H1 (cell line): ENCODE measurements around the gene CENPP. TPM values are rescaled to one million over a fixed set of nuclear protein-coding genes. Genes with fewer than 3 reads are reported as not detected.

Experiments
- CTCF ChIA-PET: fragments of 300-600 bp; sonication (Branson Sonifier 250); formaldehyde crosslinking; loops from one replicate; lab custom pipeline; 2021; ENCODE audit not compliant: partially characterized antibody; lab: Charles Lee
- POLR2A ChIA-PET: fragments of 300-600 bp; sonication (Branson Sonifier 250); formaldehyde crosslinking; loops from one replicate; lab custom pipeline; 2021; ENCODE audit warnings: inconsistent platforms; ENCODE audit not compliant: partially characterized antibody; lab: Charles Lee
- DNase-seq, 2 experiments: peaks; one replicate each; pipeline versions ENCODE4 v3.0.0 to v3.0.0-alpha.2; 2010 to 2022; ENCODE audit warnings: low spot score in 2 of 2, low read depth in 1 of 2, mixed read lengths in 1 of 2
- FAIRE-seq: peaks from 2 replicates; lab custom pipeline; 2011; peaks lifted over from hg19 to GRCh38; lab: Jason Lieb, UNC
- H2AFZ ChIP-seq: 2 replicates; pipeline ENCODE4 v1.8.1; 2012; ENCODE audit warnings: low read length, inconsistent platforms
- H2AK5ac ChIP-seq: 2 replicates; pipeline ENCODE4 v1.6.1; 2013; ENCODE audit warnings: low read depth, low read length
- H2BK120ac ChIP-seq: replicated peaks from 2 replicates; pipeline ENCODE3; 2013; ENCODE audit warnings: low read depth, low read length, inconsistent platforms
- H2BK12ac ChIP-seq: 2 replicates; pipeline ENCODE4 v1.6.1; 2013; ENCODE audit warnings: low read depth, low read length
- H2BK15ac ChIP-seq: 2 replicates; pipeline ENCODE4 v1.6.1; 2013; ENCODE audit warnings: low read length
- H2BK20ac ChIP-seq: 2 replicates; pipeline ENCODE4 v1.6.1; 2013; ENCODE audit warnings: low read length
- H2BK5ac ChIP-seq: 2 replicates; pipeline ENCODE4 v1.6.1; 2013; ENCODE audit warnings: low read depth, low read length
- H3K14ac ChIP-seq: 2 replicates; pipeline ENCODE4 v1.6.1; 2013; ENCODE audit warnings: inconsistent platforms; ENCODE audit not compliant: insufficient read length
- H3K18ac ChIP-seq: 2 replicates; pipeline ENCODE4 v1.6.1; 2013; ENCODE audit warnings: low read length; ENCODE audit errors: extremely low read depth
- H3K23ac ChIP-seq: 2 replicates; pipeline ENCODE4 v1.6.1; 2013; ENCODE audit warnings: inconsistent platforms; ENCODE audit not compliant: insufficient read length
- H3K23me2 ChIP-seq: 2 replicates; pipeline ENCODE4 v1.6.1; 2013; ENCODE audit warnings: low read depth, low read length
- H3K27ac ChIP-seq: 2 replicates; pipeline ENCODE4 v1.6.1; 2011; ENCODE audit warnings: low read depth, low read length, inconsistent platforms
- H3K27me3 ChIP-seq, 4 experiments: replicated peaks in 1 of 4; 1 replicate in 1 of 4; 2 replicates in 3 of 4; pipeline versions ENCODE4 v1.6.1 to v1.8.1; 2011 to 2013; ENCODE audit warnings: low read length in 3 of 4, mild to moderate bottlenecking in 3 of 4, inconsistent platforms in 2 of 4, mixed read lengths in 2 of 4, moderate library complexity in 1 of 4; ENCODE audit not compliant: control insufficient read depth in 3 of 4, insufficient read depth in 3 of 4; ENCODE audit errors: extremely low read depth in 1 of 4
- H3K36me3 ChIP-seq, 4 experiments: 2 replicates each; pipeline versions ENCODE4 v1.6.1 to v1.8.1; 2011 to 2013; ENCODE audit warnings: mild to moderate bottlenecking in 4 of 4, low read length in 3 of 4, moderate library complexity in 2 of 4, control low read depth in 1 of 4, inconsistent platforms in 1 of 4; ENCODE audit not compliant: insufficient read depth in 4 of 4, control insufficient read depth in 2 of 4
- H3K4ac ChIP-seq: replicated peaks from 2 replicates; pipeline ENCODE3; 2013; ENCODE audit warnings: low read length, low read depth, mixed read lengths, inconsistent platforms; ENCODE audit not compliant: insufficient read length
- H3K4me1 ChIP-seq, 4 experiments: replicated peaks in 1 of 4; 1 replicate in 1 of 4; 2 replicates in 3 of 4; pipeline versions ENCODE4 v1.6.1 to v1.8.1; 2011 to 2013; ENCODE audit warnings: low read length in 3 of 4, inconsistent platforms in 2 of 4, mixed read lengths in 1 of 4; ENCODE audit not compliant: insufficient read depth in 4 of 4, control insufficient read depth in 3 of 4
- H3K4me2 ChIP-seq, 2 experiments: 2 replicates each; pipeline versions ENCODE4 v1.6.1 to v1.8.1; 2011 to 2013; ENCODE audit warnings: low read depth in 2 of 2, low read length in 2 of 2, control low read depth in 1 of 2, inconsistent platforms in 1 of 2, mild to moderate bottlenecking in 1 of 2; ENCODE audit not compliant: insufficient read depth in 1 of 2
- H3K4me3 ChIP-seq, 4 experiments: fragments of 200-600, 300-600 bp in 1 of 4; sonication (generic), shearing (Covaris generic), sonication (Bioruptor Twin) in 1 of 4; 2 replicates each; pipeline versions ENCODE4 v1.5.1 to v1.8.1; 2011 to 2016; ENCODE audit warnings: low read length in 4 of 4, low read depth in 3 of 4, control low read depth in 2 of 4, inconsistent platforms in 2 of 4, mild to moderate bottlenecking in 2 of 4, mixed read lengths in 1 of 4, moderate library complexity in 1 of 4; ENCODE audit not compliant: insufficient read depth in 2 of 4; ENCODE audit errors: extremely low read depth in 1 of 4
- H3K56ac ChIP-seq: replicated peaks from 2 replicates; pipeline ENCODE3; 2013; ENCODE audit warnings: low read depth, mild to moderate bottlenecking, mixed read lengths, low read length, inconsistent platforms; ENCODE audit not compliant: insufficient read length
- H3K79me1 ChIP-seq: 2 replicates; pipeline ENCODE4 v1.6.1; 2013; ENCODE audit warnings: low read depth, low read length, control low read depth
- H3K79me2 ChIP-seq, 2 experiments: 2 replicates each; pipeline versions ENCODE4 v1.6.1 to v1.8.1; 2012 to 2013; ENCODE audit warnings: low read length in 2 of 2, mild to moderate bottlenecking in 2 of 2, inconsistent platforms in 1 of 2; ENCODE audit not compliant: insufficient read depth in 2 of 2, control insufficient read depth in 1 of 2
- H3K9ac ChIP-seq, 4 experiments: replicated peaks in 1 of 4; 1 replicate in 1 of 4; 2 replicates in 3 of 4; pipeline versions ENCODE4 v1.6.1 to v1.8.1; 2011 to 2013; ENCODE audit warnings: low read depth in 3 of 4, low read length in 3 of 4, control low read depth in 2 of 4, mild to moderate bottlenecking in 2 of 4, moderate library complexity in 2 of 4, inconsistent platforms in 1 of 4; ENCODE audit errors: extremely low read depth in 1 of 4
- H3K9me3 ChIP-seq, 2 experiments: 2 replicates each; pipeline versions ENCODE4 v1.6.1 to v1.8.1; 2012 to 2013; ENCODE audit warnings: mild to moderate bottlenecking in 2 of 2, moderate library complexity in 2 of 2, control low read depth in 1 of 2, inconsistent platforms in 1 of 2, low read depth in 1 of 2, low read length in 1 of 2, mixed read lengths in 1 of 2; ENCODE audit not compliant: insufficient read depth in 2 of 2
- H4K20me1 ChIP-seq, 2 experiments: replicated peaks in 1 of 2; 2 replicates each; pipeline versions ENCODE3 to v1.8.1; 2011 to 2013; ENCODE audit warnings: inconsistent platforms in 2 of 2, low read length in 2 of 2, mild to moderate bottlenecking in 1 of 2; ENCODE audit not compliant: insufficient read depth in 2 of 2, control insufficient read depth in 1 of 2
- H4K5ac ChIP-seq: 2 replicates; pipeline ENCODE4 v1.6.1; 2013; ENCODE audit warnings: low read length, low read depth, mixed read lengths, inconsistent platforms; ENCODE audit not compliant: insufficient read length
- H4K8ac ChIP-seq: 2 replicates; pipeline ENCODE4 v1.8.0; 2013; ENCODE audit warnings: mild to moderate bottlenecking, moderate library complexity, low read length, inconsistent platforms; ENCODE audit not compliant: insufficient read depth; ENCODE audit errors: extremely low read depth
- H4K91ac ChIP-seq: replicated peaks from 2 replicates; pipeline ENCODE3; 2013; ENCODE audit warnings: low read length, mixed read lengths, inconsistent platforms; ENCODE audit not compliant: insufficient read length
- BACH1 ChIP-seq: IDR thresholded peaks from 2 replicates; pipeline ENCODE4 v1.6.1; 2012; ENCODE audit warnings: low read length, improper control_type of control experiment
- BCL11A ChIP-seq, 2 experiments: IDR thresholded peaks; one replicate each; pipeline ENCODE4 v1.6.1; 2011; ENCODE audit warnings: low read depth in 2 of 2, low read length in 2 of 2, mild to moderate bottlenecking in 2 of 2
- CHD1 ChIP-seq: IDR thresholded peaks from 2 replicates; pipeline ENCODE4 v1.6.1; 2012; ENCODE audit warnings: low read depth, low read length, improper control_type of control experiment
- CHD2 ChIP-seq: IDR thresholded peaks from 2 replicates; pipeline ENCODE4 v1.6.1; 2012; ENCODE audit warnings: low read length, improper control_type of control experiment
- EP300 ChIP-seq, 2 experiments: IDR thresholded peaks; 1 replicate in 1 of 2; 2 replicates in 1 of 2; pipeline ENCODE4 v1.6.1; 2011 to 2012; ENCODE audit warnings: low read depth in 2 of 2, low read length in 2 of 2, mild to moderate bottlenecking in 2 of 2, borderline replicate concordance in 1 of 2, inconsistent platforms in 1 of 2, moderate library complexity in 1 of 2
- FOSL1 ChIP-seq: IDR thresholded peaks from 2 replicates; pipeline ENCODE4 v1.6.1; 2011; ENCODE audit warnings: mild to moderate bottlenecking, low read depth, low read length, moderate library complexity; ENCODE audit not compliant: insufficient read depth
- NRF1 ChIP-seq: IDR thresholded peaks from 2 replicates; pipeline ENCODE4 v1.6.1; 2011; ENCODE audit warnings: mild to moderate bottlenecking, low read depth, low read length, improper control_type of control experiment
- POLR2A ChIP-seq, 2 experiments: IDR thresholded peaks; 1 replicate in 1 of 2; 2 replicates in 1 of 2; pipeline ENCODE4 v1.6.1; 2011; ENCODE audit warnings: low read depth in 2 of 2, low read length in 2 of 2, mild to moderate bottlenecking in 2 of 2; ENCODE audit errors: control extremely low read depth in 1 of 2
- SIRT6 ChIP-seq: IDR thresholded peaks from one replicate; pipeline ENCODE4 v1.7.1; 2012; ENCODE audit warnings: low read length, inconsistent platforms
- SUZ12 ChIP-seq: fragments of 200-600 bp; sonication (generic); IDR thresholded peaks from 2 replicates; pipeline ENCODE4 v1.6.1; 2012; ENCODE audit warnings: mild to moderate bottlenecking, inconsistent platforms, low read length, moderate library complexity, mixed read lengths
- YY1 ChIP-seq: IDR thresholded peaks from 2 replicates; pipeline ENCODE4 v1.6.1; 2011; ENCODE audit warnings: low read depth, mild to moderate bottlenecking, low read length
- WGBS, 2 experiments: shearing (Covaris generic) in 1 of 2; methylation state at CpG; one replicate each; pipeline versions ENCODE4 v1.1.6 to v1.1.7; 2013 to 2015; ENCODE audit warnings: low lambda C conversion rate in 2 of 2, mixed read lengths in 2 of 2, inconsistent platforms in 1 of 2, low coverage in 1 of 2, missing lambda C conversion rate in 1 of 2; ENCODE audit not compliant: insufficient replicate concordance in 2 of 2, insufficient coverage in 1 of 2, insufficient read length in 1 of 2; ENCODE audit errors: extremely low coverage in 1 of 2, missing lambda C conversion rate in 1 of 2; 5-methylcytosine and 5-hydroxymethylcytosine counted together
- polyA plus RNA-seq, 7 experiments: library from polyadenylated mRNA; depleted of rRNA in 3 of 7; stranded (reverse) in 5 of 7; unstranded in 2 of 7; fragments of >200 nt in 5 of 7; fragments of 200-250 nt in 2 of 7; gene quantifications; 1 replicate in 5 of 7; 2 replicates in 1 of 7; 4 replicates in 1 of 7; pipeline versions ENCODE4 v1.2.1 to v1.2.3, GENCODE V29; 2011 to 2013; ENCODE audit warnings: missing spikeins in 2 of 7, mixed read lengths in 2 of 7
- total RNA-seq: library from RNA; stranded (reverse); fragmentation: NEBNext Ultra II Directional; extraction: Animal tissue kit (Norgen Biotek cat#: 25700); gene quantifications from 2 replicates; pipeline ENCODE4 v1.2.1, GENCODE V29; 2021

Gene CENPP
- total and polyA plus RNA-seq, 2 of the 8 experiments (the other 6 are each of a cell fraction or from before 2014, with no cell fraction given), result 2.7 to 10.8 TPM

DNA sequence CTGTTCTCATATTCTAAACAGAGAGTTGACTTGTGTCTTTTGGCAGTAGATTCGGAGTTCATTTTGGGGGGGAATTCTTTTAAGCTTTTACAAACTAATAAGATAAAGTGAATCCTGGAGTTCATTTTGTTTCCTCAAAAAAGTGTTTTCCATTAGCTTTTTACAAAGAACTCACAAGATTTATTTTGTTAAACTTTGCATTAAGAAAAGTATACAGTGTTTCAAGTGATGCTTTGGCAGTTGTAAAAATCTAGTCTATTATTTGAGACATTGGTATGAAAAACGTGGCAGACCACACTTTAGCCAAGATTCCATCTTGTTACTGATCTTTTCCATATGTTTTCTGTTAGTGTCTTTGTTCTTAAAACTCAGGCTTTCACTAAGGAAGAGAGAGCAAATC lies 99.7 kb downstream of the CENPP start:
- Histone ChIP-seq H4K5ac (no peak overlapping the region), H3K4me3 (no peak overlapping the region), H3K23me2 (no peaks in the 10 kb centered on the region), H4K8ac (no peak overlapping the region), H2BK12ac (no peak overlapping the region), H4K91ac (no peak overlapping the region), H3K14ac (no peak overlapping the region), H3K18ac (no peak overlapping the region), H3K4me2 (no peak overlapping the region), H3K23ac (no peak overlapping the region), H4K20me1 (no peaks in the 10 kb centered on the region), H3K9ac (no peak overlapping the region), H3K4me1 (peaks cover 0 to 2% (median 0%) of the 10 kb centered on the region in 4 experiments; a peak in 1 of 7 replicates), H3K27ac (no peak overlapping the region), H2BK120ac (no peak overlapping the region), H3K36me3 (no peaks in the 10 kb centered on the region), H2AK5ac (no peak overlapping the region), H3K56ac (no peak overlapping the region), H2BK15ac (no peak overlapping the region), H3K79me2 (no peaks in the 10 kb centered on the region), H2BK5ac (no peak overlapping the region), H3K27me3 (no peaks in the 10 kb centered on the region), H3K79me1 (no peaks in the 10 kb centered on the region), H3K9me3 (no peaks in the 10 kb centered on the region), H2BK20ac (no peak overlapping the region), H2AFZ (no peak overlapping the region), H3K4ac (no peak overlapping the region)
- 81% methylated on average over 2 of the region's 2 CpGs; no CpG with 5 or more reads in 1 of the 2 experiments for WGBS, 2 experiments
- DNase-seq (no peak), FAIRE-seq (no peak)
- ChIA-PET CTCF (interaction anchor here (1.7 kb wide), 1 partner anchor 12 kb away, joined by 4 read pairs; no protein-coding TSS in a partner anchor), POLR2A (no interaction called here)
- TF ChIP-seq NRF1 (no peak), BACH1 (no peak), FOSL1 (no peak), BCL11A (IDR thresholded peaks at IDR 0.05; ENCODE audit: low read depth in 2 of 2, low read length in 2 of 2) (no peak), SIRT6 (no peak), YY1 (no peak), CHD2 (no peak), POLR2A (IDR thresholded peaks at IDR 0.05; ENCODE audit: control extremely low read depth in 1 of 2, low read depth in 2 of 2, low read length in 2 of 2) (no peak), EP300 (IDR thresholded peaks at IDR 0.05; ENCODE audit: borderline replicate concordance in 1 of 2, low read depth in 2 of 2, low read length in 2 of 2) (no peak), SUZ12 (no peak), CHD1 (no peak)
